SK-N-SH treated with all-trans-retinoic acid at 6 μM for 48 hours (cell line): ENCODE data around the gene EHD1.

ENCODE experiments used
- ATAC-seq: fragments of 200-7000 bp; cut with Tn5 transposase; 3 replicates; pipeline ENCODE4 v1.9.1; 2020; ENCODE audit warnings: mild to moderate bottlenecking, moderate library complexity
- BACH2 ChIP-seq: fragments of 250-450 bp; sonication (Bioruptor Pico); IDR thresholded peaks from 2 replicates; pipeline ENCODE4 v1.9.0; 2021; ENCODE audit warnings: mild to moderate bottlenecking, borderline replicate concordance
- CSDC2 ChIP-seq: fragments of 250-450 bp; sonication (Bioruptor Pico); IDR thresholded peaks from 2 replicates; pipeline ENCODE4 v1.5.0; 2020; ENCODE audit warnings: mild to moderate bottlenecking, moderate library complexity
- CSRNP3 ChIP-seq: fragments of 250-450 bp; sonication (Bioruptor Pico); IDR thresholded peaks from 2 replicates; pipeline ENCODE4 v1.5.1; 2021; ENCODE audit warnings: mild to moderate bottlenecking, moderate library complexity
- ESRRG ChIP-seq: fragments of 250-450 bp; sonication (Bioruptor Pico); IDR thresholded peaks from 2 replicates; pipeline ENCODE4 v1.6.1; 2021; ENCODE audit warnings: mild to moderate bottlenecking
- GLIS3 ChIP-seq: fragments of 250-450 bp; sonication (Bioruptor Pico); IDR thresholded peaks from 2 replicates; pipeline ENCODE4 v1.5.0; 2020; ENCODE audit warnings: mild to moderate bottlenecking, moderate library complexity
- ISL1 ChIP-seq: fragments of 250-450 bp; sonication (Bioruptor Pico); IDR thresholded peaks from 2 replicates; pipeline ENCODE4 v2.1.2; 2022; ENCODE audit warnings: mild to moderate bottlenecking, moderate library complexity
- OSR1 ChIP-seq: fragments of 250-450 bp; sonication (Bioruptor Pico); IDR thresholded peaks from 2 replicates; pipeline ENCODE4 v1.8.0; 2022; ENCODE audit warnings: moderate library complexity, mild to moderate bottlenecking, inconsistent platforms
- POU6F1 ChIP-seq: fragments of 250-450 bp; sonication (Bioruptor Pico); IDR thresholded peaks from 2 replicates; pipeline ENCODE4 v1.8.0; 2021; ENCODE audit warnings: low read depth, mild to moderate bottlenecking, moderate library complexity, borderline replicate concordance
- PPARA ChIP-seq: fragments of 250-450 bp; sonication (Bioruptor Pico); IDR thresholded peaks from 2 replicates; pipeline ENCODE4 v1.5.0; 2020; ENCODE audit warnings: mild to moderate bottlenecking, borderline replicate concordance
- RARB ChIP-seq: fragments of 250-450 bp; sonication (Bioruptor Pico); IDR thresholded peaks from 2 replicates; pipeline ENCODE4 v1.8.0; 2021; ENCODE audit warnings: mild to moderate bottlenecking, moderate library complexity
- SNAI2 ChIP-seq: fragments of 250-450 bp; sonication (Bioruptor Pico); IDR thresholded peaks from 2 replicates; pipeline ENCODE4 v1.5.0; 2020; ENCODE audit warnings: mild to moderate bottlenecking, moderate library complexity
- TCF4 ChIP-seq: fragments of 250-450 bp; sonication (Bioruptor Pico); IDR thresholded peaks from 2 replicates; pipeline ENCODE4 v1.8.0; 2021; ENCODE audit warnings: mild to moderate bottlenecking, moderate library complexity, borderline replicate concordance
- TOX ChIP-seq: fragments of 250-450 bp; sonication (Bioruptor Pico); IDR thresholded peaks from 2 replicates; pipeline ENCODE4 v1.8.0; 2021; ENCODE audit warnings: mild to moderate bottlenecking, moderate library complexity, borderline replicate concordance
- TSHZ2 ChIP-seq: fragments of 250-450 bp; sonication (Bioruptor Pico); IDR thresholded peaks from 2 replicates; pipeline ENCODE4 v1.5.0; 2020; ENCODE audit warnings: mild to moderate bottlenecking, moderate library complexity
- ZC3H10 ChIP-seq: fragments of 250-450 bp; sonication (Bioruptor Pico); IDR thresholded peaks from 2 replicates; pipeline ENCODE4 v1.5.1; 2021; ENCODE audit warnings: mild to moderate bottlenecking, moderate library complexity
- ZFP3 ChIP-seq: fragments of 250-450 bp; sonication (Bioruptor Pico); IDR thresholded peaks from 2 replicates; pipeline ENCODE4 v1.5.0; 2020; ENCODE audit warnings: mild to moderate bottlenecking, moderate library complexity
- ZFP30 ChIP-seq: fragments of 450-650 bp; formaldehyde crosslinking; IDR thresholded peaks from 2 replicates; pipeline ENCODE4 v1.5.0; 2022; ENCODE audit warnings: mild to moderate bottlenecking, moderate library complexity
- ZNF565 ChIP-seq: fragments of 450-650 bp; formaldehyde crosslinking; conservative IDR thresholded peaks from 2 replicates; pipeline ENCODE4 v1.5.0; 2020; ENCODE audit warnings: low read depth, mild to moderate bottlenecking, moderate library complexity
- ZNF70 ChIP-seq: fragments of 450-650 bp; formaldehyde crosslinking; IDR thresholded peaks from 2 replicates; pipeline ENCODE4 v1.5.0; 2020; ENCODE audit warnings: mild to moderate bottlenecking, moderate library complexity

Gene EHD1

GRCh38 chr11:64918017-64918416, 39.6 kb upstream of the EHD1 start (continued):
- TF ChIP-seq POU6F1 (CRISPR knock-in tag) (no peak), ZFP30 (CRISPR knock-in tag) (no peak), ZNF70 (CRISPR knock-in tag) (no peak), ZFP3 (CRISPR knock-in tag) (no peak)

- TF ChIP-seq ZNF70 (CRISPR knock-in tag) (no peak), CSDC2 (CRISPR knock-in tag) (no peak), ZNF565 (CRISPR knock-in tag) (no peak)
- TF ChIP-seq, all 23 proteins: peak for 0
- ATAC-seq: no peak
Measured at GRCh38 chr11:64917663-64917995, 39.2 kb upstream of the EHD1 start.

GRCh38 chr11:64916775-64917662, 38.6 kb upstream of the EHD1 start, which contains the start of gene ATG2A:
Gene ATG2A (minus strand): TSS chr11:64917209. CDS start chr11:64917135, 74 bp downstream.
- peak; percentile 97 for ATAC-seq

GRCh38 chr11:64916040-64916774, 37.8 kb upstream of the EHD1 start:
- ATAC-seq: peak; percentile 18
- no peak for TF ChIP-seq RARB (CRISPR knock-in tag)
- TF ChIP-seq TCF4: no peak
- no peak for TF ChIP-seq ZNF70 (CRISPR knock-in tag)
- no peak for TF ChIP-seq CSRNP3
- TF ChIP-seq ISL1: no peak
- no peak for TF ChIP-seq CSDC2 (CRISPR knock-in tag)
- TF ChIP-seq OSR1: no peak
- no peak for TF ChIP-seq SNAI2 (CRISPR knock-in tag)
- TF ChIP-seq ESRRG (CRISPR knock-in tag): no peak
- no peak for TF ChIP-seq TSHZ2 (CRISPR knock-in tag)
- TF ChIP-seq ZFP3 (CRISPR knock-in tag): no peak

More at GRCh38 chr11:64916775-64917662, 38.6 kb upstream of the EHD1 start, which contains the start of gene ATG2A:
- no peak for TF ChIP-seq GLIS3 (CRISPR knock-in tag)
- no peak for TF ChIP-seq ESRRG (CRISPR knock-in tag)
- no peak for TF ChIP-seq PPARA (CRISPR knock-in tag)
- TF ChIP-seq TSHZ2 (CRISPR knock-in tag): no peak
- no peak for TF ChIP-seq CSDC2 (CRISPR knock-in tag)
- TF ChIP-seq SNAI2 (CRISPR knock-in tag): no peak
- no peak for TF ChIP-seq ZNF70 (CRISPR knock-in tag)
- TF ChIP-seq ISL1: no peak
- no peak for TF ChIP-seq OSR1
- no peak for TF ChIP-seq BACH2
- TF ChIP-seq TOX: no peak
- TF ChIP-seq RARB (CRISPR knock-in tag): no peak
- no peak for TF ChIP-seq ZC3H10 (CRISPR knock-in tag)
- no peak for TF ChIP-seq POU6F1 (CRISPR knock-in tag)
- no peak for TF ChIP-seq ZNF565 (CRISPR knock-in tag)
